Endothelial cell (in vitro differentiated cells): ENCODE results near the gene FBXW11. TPM values are rescaled to one million over a fixed set of nuclear protein-coding genes. Genes with fewer than 3 reads are reported as not detected.
A peak's percentile ranks its signal among the peaks of the same experiment; 100 is the strongest.

Source experiments
- DNase-seq: peaks from one replicate; pipeline ENCODE4 v3.0.0; 2021; ENCODE audit warnings: low spot score
- H3K27ac Mint-ChIP-seq: one replicate; pipeline ENCODE4 v1.8.0; 2021; ENCODE audit warnings: mixed read lengths, inconsistent platforms; ENCODE audit not compliant: unreplicated experiment
- H3K27me3 Mint-ChIP-seq: one replicate; pipeline ENCODE4 v1.8.0; 2021; ENCODE audit warnings: mild to moderate bottlenecking, moderate library complexity, mixed read lengths, inconsistent platforms; ENCODE audit not compliant: unreplicated experiment
- H3K36me3 Mint-ChIP-seq: one replicate; pipeline ENCODE4 v1.8.0; 2021; ENCODE audit warnings: mild to moderate bottlenecking, low read depth, mixed read lengths, inconsistent platforms; ENCODE audit not compliant: unreplicated experiment
- H3K4me1 Mint-ChIP-seq: one replicate; pipeline ENCODE4 v1.8.0; 2021; ENCODE audit warnings: mild to moderate bottlenecking, mixed read lengths, inconsistent platforms; ENCODE audit not compliant: unreplicated experiment
- H3K4me3 Mint-ChIP-seq: one replicate; pipeline ENCODE4 v1.8.0; 2021; ENCODE audit warnings: mild to moderate bottlenecking, mixed read lengths, inconsistent platforms; ENCODE audit not compliant: unreplicated experiment
- H3K9me3 Mint-ChIP-seq: one replicate; pipeline ENCODE4 v1.8.0; 2021; ENCODE audit warnings: mixed read lengths, inconsistent platforms; ENCODE audit not compliant: unreplicated experiment
- CTCF ChIP-seq: fragments of 200-600 bp; sonication (generic); IDR thresholded peaks from one replicate; pipeline ENCODE4 v1.5.0; 2021; ENCODE audit warnings: antibody characterized with exemption; ENCODE audit not compliant: unreplicated experiment
- long read RNA-seq: library from polyadenylated mRNA; unstranded; transcript quantifications from one replicate; pipeline ENCODE4 v2.0.0, GENCODE V29; 2020; ENCODE audit not compliant: unreplicated experiment
- total RNA-seq: library from RNA; stranded (reverse); fragmentation: NEBNext Ultra II Directional; extraction: Animal tissue kit (Norgen Biotek cat#: 25700); gene quantifications from one replicate; pipeline ENCODE4 v1.2.1, GENCODE V29; 2021; ENCODE audit not compliant: unreplicated experiment

FBXW11 gene
- total RNA-seq = 62.0 TPM
- long read RNA-seq, full-length matches to known transcripts = 2 of 11 reads
- long read RNA-seq, partial matches to known transcripts = 5 of 11 reads
- long read RNA-seq, other reads (novel, unspliced or antisense) = 4 of 11 reads

DNA sequence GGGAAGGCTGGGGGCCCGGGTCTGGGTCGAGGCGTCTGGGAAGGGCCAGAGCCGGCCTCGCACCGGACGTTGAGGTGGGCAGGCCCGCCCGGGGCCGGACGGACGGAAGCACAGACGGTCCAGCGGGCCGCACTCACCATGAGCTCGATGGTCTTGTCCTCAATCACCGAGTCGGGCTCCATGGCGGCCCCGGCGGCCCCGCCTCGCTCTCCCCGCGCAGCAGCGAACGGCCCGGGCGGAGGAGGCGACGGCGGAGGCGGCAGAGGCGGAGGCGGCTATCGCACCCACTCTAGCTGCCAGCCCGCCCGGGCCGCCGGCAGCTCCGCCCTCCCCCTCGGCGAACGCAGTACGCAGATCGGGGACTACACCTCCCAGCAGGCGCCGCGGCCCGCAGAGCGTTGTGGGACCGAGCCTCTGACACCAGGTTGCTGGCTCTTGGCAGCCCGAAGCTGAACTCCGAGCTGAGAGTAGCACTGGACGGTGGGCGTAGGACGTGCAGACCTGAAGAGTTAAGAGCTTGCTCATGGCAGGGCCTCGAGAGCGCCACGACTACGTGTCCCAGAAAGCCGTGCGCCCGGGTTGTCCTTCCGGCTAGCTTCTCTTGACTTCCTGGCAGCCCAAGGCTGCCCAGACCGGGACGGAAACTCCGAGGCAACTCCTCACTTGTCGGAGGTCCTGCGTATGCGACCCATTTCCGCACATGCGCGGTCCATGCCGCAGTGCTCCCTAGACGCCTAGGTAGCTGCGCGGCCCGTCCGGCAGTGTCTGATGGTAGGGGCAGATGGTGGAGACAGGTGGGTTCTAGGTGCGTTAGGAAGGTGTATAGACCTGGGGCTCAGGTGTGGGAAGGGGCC is at the start of gene FBXW11:
Gene FBXW11 (minus strand): TSS at position 318 of the 854 bp plus-strand sequence. CDS start 136 bp downstream, at position 182.
- Mint-ChIP-seq H3K4me3 (peak within 1 kb of the TSS; percentile 99), H3K36me3 (peaks cover 7% of the 10 kb centered on the region), H3K9me3 (no peaks in the 10 kb centered on the region), H3K4me1 (peaks cover 41% of the 10 kb centered on the region), H3K27ac (peak within 1 kb of the TSS; percentile 94), H3K27me3 (peaks cover 13% of the 10 kb centered on the region)
- no peak for TF ChIP-seq CTCF
- DNase-seq = peak; percentile 85

DNA sequence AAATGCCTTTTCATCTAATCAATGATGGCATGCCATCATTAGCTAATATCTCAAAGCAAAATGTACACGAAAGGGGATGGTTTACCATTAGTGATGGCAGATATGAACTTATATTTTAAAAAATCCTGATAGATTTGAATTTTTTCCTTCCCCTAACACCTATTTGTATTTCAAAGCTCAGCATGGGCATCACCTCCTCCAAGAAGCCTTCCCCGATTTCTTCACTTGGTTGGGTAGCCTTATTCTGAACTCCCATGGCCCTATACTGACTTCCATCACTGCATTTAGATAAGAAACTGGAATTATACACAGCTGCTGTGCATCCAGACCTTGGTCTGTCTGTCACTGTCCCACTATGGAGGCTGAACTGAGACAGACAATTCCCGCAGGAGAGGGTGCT is 49.6 kb upstream of the FBXW11 start:
- Mint-ChIP-seq H3K27ac (no peak overlapping the region), H3K27me3 (peaks cover 3% of the 10 kb centered on the region), H3K9me3 (no peaks in the 10 kb centered on the region)

GRCh38 chr5:172055421-172055820 is 49.0 kb upstream of the FBXW11 start:
- Mint-ChIP-seq H3K36me3 (peaks cover 46% of the 10 kb centered on the region), H3K4me3 (peak overlapping the region; percentile 15), H3K27me3 (peaks cover 3% of the 10 kb centered on the region), H3K27ac (no peak overlapping the region), H3K4me1 (no peaks in the 10 kb centered on the region), H3K9me3 (no peaks in the 10 kb centered on the region)
- DNase-seq = no peak
- no peak for TF ChIP-seq CTCF

More for the DNA sequence above, 49.6 kb upstream of the FBXW11 start:
- TF ChIP-seq CTCF = no peak
- Mint-ChIP-seq H3K4me1 (no peaks in the 10 kb centered on the region), H3K36me3 (peaks cover 49% of the 10 kb centered on the region), H3K4me3 (no peak overlapping the region)
- no peak for DNase-seq

GRCh38 chr5:172054611-172055153 is 48.2 kb upstream of the FBXW11 start:
- no peak for DNase-seq
- H3K27ac Mint-ChIP-seq = no peak overlapping the region
- peaks cover 3% of the 10 kb centered on the region for H3K27me3 Mint-ChIP-seq
- no peak overlapping the region for H3K4me3 Mint-ChIP-seq
- peaks cover 3% of the 10 kb centered on the region for H3K4me1 Mint-ChIP-seq
- no peak for TF ChIP-seq CTCF
- peaks cover 50% of the 10 kb centered on the region for H3K36me3 Mint-ChIP-seq
- H3K9me3 Mint-ChIP-seq = no peaks in the 10 kb centered on the region
